Testis (tissue), 2 donors: Measurements from ENCODE around the gene ZNF423.

Experiments
- POLR2A ChIP-seq: fragments of 450-650 bp; IDR thresholded peaks from one replicate; pipeline ENCODE4 v1.6.1; 2017; ENCODE audit warnings: antibody characterized with exemption, mild to moderate bottlenecking, moderate library complexity
- TF ChIP-seq, protein P1 (sequence below), 3 experiments: fragments of 450-650 bp in 2 of 3; fragments of 200-600 bp in 1 of 3; sonication (generic) in 1 of 3; IDR thresholded peaks; one replicate each; pipeline ENCODE4 v1.5.1; 2016 to 2019; ENCODE audit warnings: antibody characterized with exemption in 3 of 3, mild to moderate bottlenecking in 2 of 3, moderate library complexity in 1 of 3

DNA sequence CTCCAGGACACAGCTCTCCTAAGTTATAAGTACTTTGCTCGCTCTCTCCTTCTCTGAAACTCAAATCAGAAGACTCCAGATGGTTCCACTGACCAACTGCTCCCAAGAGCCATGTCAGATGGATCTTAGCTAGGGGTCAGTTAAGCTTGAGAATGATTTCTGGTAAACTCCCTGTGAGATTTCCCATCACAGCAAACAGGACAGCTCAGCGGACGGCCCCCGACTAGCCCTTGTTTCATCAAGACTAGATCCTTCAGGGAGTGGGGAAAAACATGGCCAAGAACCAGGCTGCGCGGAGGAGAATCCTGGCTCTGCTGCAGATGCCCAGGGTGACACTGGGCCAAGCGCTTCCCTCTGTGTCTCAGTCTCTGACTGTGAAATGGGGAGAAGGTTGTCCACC is 322.5 kb downstream of the ZNF423 start:
- TF ChIP-seq, protein P1, sequence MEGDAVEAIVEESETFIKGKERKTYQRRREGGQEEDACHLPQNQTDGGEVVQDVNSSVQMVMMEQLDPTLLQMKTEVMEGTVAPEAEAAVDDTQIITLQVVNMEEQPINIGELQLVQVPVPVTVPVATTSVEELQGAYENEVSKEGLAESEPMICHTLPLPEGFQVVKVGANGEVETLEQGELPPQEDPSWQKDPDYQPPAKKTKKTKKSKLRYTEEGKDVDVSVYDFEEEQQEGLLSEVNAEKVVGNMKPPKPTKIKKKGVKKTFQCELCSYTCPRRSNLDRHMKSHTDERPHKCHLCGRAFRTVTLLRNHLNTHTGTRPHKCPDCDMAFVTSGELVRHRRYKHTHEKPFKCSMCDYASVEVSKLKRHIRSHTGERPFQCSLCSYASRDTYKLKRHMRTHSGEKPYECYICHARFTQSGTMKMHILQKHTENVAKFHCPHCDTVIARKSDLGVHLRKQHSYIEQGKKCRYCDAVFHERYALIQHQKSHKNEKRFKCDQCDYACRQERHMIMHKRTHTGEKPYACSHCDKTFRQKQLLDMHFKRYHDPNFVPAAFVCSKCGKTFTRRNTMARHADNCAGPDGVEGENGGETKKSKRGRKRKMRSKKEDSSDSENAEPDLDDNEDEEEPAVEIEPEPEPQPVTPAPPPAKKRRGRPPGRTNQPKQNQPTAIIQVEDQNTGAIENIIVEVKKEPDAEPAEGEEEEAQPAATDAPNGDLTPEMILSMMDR (IDR thresholded peaks at IDR 0.05) = no peak
- no peak for TF ChIP-seq POLR2A
